Uterus (tissue), 2 donors: Measurements from ENCODE around the gene GATA3.

Experiments
- CTCF ChIP-seq, 4 experiments: fragments of 200-600 bp in 2 of 4; fragments of 450-650 bp in 2 of 4; sonication (generic) in 2 of 4; IDR thresholded peaks; one replicate each; pipeline ENCODE4 v1.5.1; 2016 to 2019; ENCODE audit warnings: antibody characterized with exemption in 4 of 4, mild to moderate bottlenecking in 2 of 4, moderate library complexity in 1 of 4
- POLR2A ChIP-seq, 2 donors: fragments of 450-650 bp; IDR thresholded peaks; one replicate each; pipeline ENCODE4 v1.6.1; 2016; ENCODE audit warnings: antibody characterized with exemption in 2 of 2, mild to moderate bottlenecking in 1 of 2, moderate library complexity in 1 of 2

GRCh38 chr10:8074881-8075280, 20.4 kb downstream of the GATA3 start:
- TF ChIP-seq CTCF (IDR thresholded peaks at IDR 0.05) (no peak), POLR2A (IDR thresholded peaks at IDR 0.05) (no peak)
